ENCODE results near the gene TBCK. TPM values are rescaled to one million over a fixed set of nuclear protein-coding genes. Genes with fewer than 3 reads are reported as not detected.
"Not testable (repeated sequence)": the region's sequence is repeated elsewhere in the genome, so short reads cannot be mapped to it uniquely, and the experiment has no call there.

TBCK gene
- total RNA-seq, 1 donor from 2014 or later = 28.2 TPM

DNA sequence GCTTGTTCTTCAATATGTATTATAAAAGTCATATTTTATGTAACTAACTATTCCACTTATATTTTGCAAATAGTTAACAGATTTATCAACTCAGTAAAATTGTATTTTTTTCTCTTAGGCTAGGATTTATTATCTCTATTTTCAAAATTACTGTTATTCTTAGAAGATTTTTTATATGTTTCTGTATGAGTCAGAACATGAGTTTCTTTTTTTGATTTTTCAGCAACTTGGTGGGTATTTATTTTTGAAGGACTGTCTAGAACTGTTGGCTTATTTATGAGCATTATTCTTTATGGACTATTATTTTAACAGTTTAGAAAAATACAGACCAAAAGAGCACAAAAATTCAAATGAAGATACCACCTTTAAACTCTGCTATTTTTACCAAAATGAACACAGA, 7.1 kb upstream of the TBCK start:
- TF ChIP-seq, protein P1, sequence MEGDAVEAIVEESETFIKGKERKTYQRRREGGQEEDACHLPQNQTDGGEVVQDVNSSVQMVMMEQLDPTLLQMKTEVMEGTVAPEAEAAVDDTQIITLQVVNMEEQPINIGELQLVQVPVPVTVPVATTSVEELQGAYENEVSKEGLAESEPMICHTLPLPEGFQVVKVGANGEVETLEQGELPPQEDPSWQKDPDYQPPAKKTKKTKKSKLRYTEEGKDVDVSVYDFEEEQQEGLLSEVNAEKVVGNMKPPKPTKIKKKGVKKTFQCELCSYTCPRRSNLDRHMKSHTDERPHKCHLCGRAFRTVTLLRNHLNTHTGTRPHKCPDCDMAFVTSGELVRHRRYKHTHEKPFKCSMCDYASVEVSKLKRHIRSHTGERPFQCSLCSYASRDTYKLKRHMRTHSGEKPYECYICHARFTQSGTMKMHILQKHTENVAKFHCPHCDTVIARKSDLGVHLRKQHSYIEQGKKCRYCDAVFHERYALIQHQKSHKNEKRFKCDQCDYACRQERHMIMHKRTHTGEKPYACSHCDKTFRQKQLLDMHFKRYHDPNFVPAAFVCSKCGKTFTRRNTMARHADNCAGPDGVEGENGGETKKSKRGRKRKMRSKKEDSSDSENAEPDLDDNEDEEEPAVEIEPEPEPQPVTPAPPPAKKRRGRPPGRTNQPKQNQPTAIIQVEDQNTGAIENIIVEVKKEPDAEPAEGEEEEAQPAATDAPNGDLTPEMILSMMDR (IDR thresholded peaks at IDR 0.05) = no peak
- peaks cover 18% of the 10 kb centered on the region for H3K4me1 Mint-ChIP-seq (ENCODE audit: low read depth)
- peaks cover 10% of the 10 kb centered on the region for H3K36me3 Mint-ChIP-seq (ENCODE audit: low read depth)
- no peaks in the 10 kb centered on the region for H3K27me3 Mint-ChIP-seq (ENCODE audit: low read depth)
- no peak for DNase-seq (ENCODE audit: low spot score)
- H3K27ac Mint-ChIP-seq (ENCODE audit: unreplicated experiment) = peak overlapping the region; percentile 74
- H3K4me3 Mint-ChIP-seq (ENCODE audit: unreplicated experiment) = no peak overlapping the region
- H3K9me3 Mint-ChIP-seq (ENCODE audit: low read depth) = no peaks in the 10 kb centered on the region

DNA sequence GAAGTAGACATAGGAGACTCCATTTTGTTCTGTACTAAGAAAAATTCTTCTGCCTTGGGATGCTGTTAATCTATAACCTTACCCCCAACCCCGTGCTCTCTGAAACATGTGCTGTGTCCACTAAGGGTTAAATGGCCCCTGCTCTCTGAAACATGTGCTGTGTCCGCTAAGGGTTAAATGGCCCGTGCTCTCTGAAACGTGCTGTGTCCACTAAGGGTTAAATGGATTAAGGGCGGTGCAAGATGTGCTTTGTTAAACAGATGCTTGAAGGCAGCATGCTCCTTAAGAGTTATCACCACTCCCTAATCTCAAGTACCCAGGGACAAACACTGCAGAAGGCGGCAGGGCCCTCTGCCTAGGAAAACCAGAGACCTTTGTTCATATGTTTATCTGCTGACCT, 5.8 kb upstream of the TBCK start:
- not testable (repeated sequence) for H3K27me3 Mint-ChIP-seq (ENCODE audit: low read depth); H3K36me3 Mint-ChIP-seq (ENCODE audit: low read depth); DNase-seq (ENCODE audit: low spot score); H3K4me3 Mint-ChIP-seq (ENCODE audit: unreplicated experiment); H3K9me3 Mint-ChIP-seq (ENCODE audit: low read depth); H3K27ac Mint-ChIP-seq (ENCODE audit: unreplicated experiment)
- H3K4me1 Mint-ChIP-seq (ENCODE audit: low read depth) = peaks cover 18% of the 10 kb centered on the region

DNA sequence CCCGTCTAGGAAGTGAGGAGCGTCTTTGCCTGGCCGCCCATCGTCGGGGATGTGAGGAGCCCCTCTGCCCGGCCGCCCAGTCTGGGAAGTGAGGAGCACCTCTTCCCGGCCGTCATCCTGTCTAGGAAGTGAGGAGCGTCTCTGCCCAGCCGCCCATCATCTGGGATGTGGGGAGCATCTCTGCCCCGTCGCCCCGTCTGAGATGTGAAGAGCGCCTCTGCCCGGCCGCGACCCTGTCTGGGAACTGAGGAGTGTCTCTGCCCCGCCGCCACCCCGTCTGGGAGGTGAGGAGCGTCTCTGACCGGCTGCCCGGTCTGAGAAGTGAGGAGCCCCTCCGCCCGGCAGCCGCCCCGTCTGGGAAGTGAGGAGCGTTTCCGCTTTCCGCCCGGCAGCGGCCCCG, 5.2 kb upstream of the TBCK start:
- not testable (repeated sequence) for H3K4me3 Mint-ChIP-seq (ENCODE audit: unreplicated experiment); H3K9me3 Mint-ChIP-seq (ENCODE audit: low read depth); H3K36me3 Mint-ChIP-seq (ENCODE audit: low read depth); H3K27ac Mint-ChIP-seq (ENCODE audit: unreplicated experiment); H3K27me3 Mint-ChIP-seq (ENCODE audit: low read depth)
- H3K4me1 Mint-ChIP-seq (ENCODE audit: low read depth) = peaks cover 16% of the 10 kb centered on the region
- peak; percentile 85 for DNase-seq (ENCODE audit: low spot score)

DNA sequence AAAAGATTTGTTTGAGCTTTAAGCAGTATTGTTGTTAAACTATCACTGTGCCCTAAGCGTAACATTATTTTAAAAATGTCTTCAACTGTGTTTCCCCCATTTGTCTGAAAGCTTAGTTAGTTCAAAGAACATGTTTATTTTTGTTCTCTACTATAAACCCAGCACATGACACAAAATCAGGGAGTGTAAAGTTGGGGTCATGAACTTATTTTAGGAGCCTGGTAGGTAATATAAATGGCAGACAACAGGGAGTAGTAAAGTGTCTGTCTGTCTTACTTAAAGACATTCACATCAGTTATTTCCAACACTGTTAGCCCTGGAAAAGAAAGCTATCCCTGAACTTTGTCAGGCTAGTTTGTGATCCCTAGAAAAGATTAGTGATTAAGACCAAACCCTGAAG, 4.2 kb upstream of the TBCK start:
- H3K4me3 Mint-ChIP-seq (ENCODE audit: unreplicated experiment) = no peak overlapping the region
- H3K36me3 Mint-ChIP-seq (ENCODE audit: low read depth) = peaks cover 5% of the 10 kb centered on the region
- no peaks in the 10 kb centered on the region for H3K27me3 Mint-ChIP-seq (ENCODE audit: low read depth)
- no peaks in the 10 kb centered on the region for H3K9me3 Mint-ChIP-seq (ENCODE audit: low read depth)
- no peak for DNase-seq (ENCODE audit: low spot score)
- TF ChIP-seq, protein P1 (IDR thresholded peaks at IDR 0.05) = no peak
- peaks cover 19% of the 10 kb centered on the region for H3K4me1 Mint-ChIP-seq (ENCODE audit: low read depth)
- H3K27ac Mint-ChIP-seq (ENCODE audit: unreplicated experiment) = no peak overlapping the region

DNA sequence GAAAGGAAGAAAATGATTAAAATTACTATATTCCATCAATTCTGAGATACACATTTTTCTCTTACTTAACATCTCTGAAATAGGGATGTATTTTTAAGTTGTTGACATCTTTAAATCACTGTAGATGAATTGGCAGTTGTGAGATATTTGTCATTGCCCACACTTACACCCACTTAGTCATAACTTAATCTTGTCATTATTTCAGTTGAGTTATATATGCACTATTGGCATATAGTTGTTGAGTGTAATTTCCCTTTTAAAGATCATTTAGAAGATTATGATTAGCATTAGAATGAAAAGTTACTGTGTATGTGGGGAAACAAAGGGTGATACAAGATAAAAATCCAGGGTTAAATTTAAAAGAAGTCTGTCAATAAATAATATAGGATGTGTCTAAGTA, 2.5 kb upstream of the TBCK start:
- Mint-ChIP-seq H3K27me3 (ENCODE audit: low read depth) (no peaks in the 10 kb centered on the region), H3K27ac (ENCODE audit: unreplicated experiment) (no peak overlapping the region), H3K4me3 (ENCODE audit: unreplicated experiment) (no peak overlapping the region), H3K9me3 (ENCODE audit: low read depth) (no peaks in the 10 kb centered on the region), H3K36me3 (ENCODE audit: low read depth) (peaks cover 5% of the 10 kb centered on the region), H3K4me1 (ENCODE audit: low read depth) (peaks cover 32% of the 10 kb centered on the region)
- TF ChIP-seq, protein P1 (IDR thresholded peaks at IDR 0.05) = no peak
- no peak for DNase-seq (ENCODE audit: low spot score)

DNA sequence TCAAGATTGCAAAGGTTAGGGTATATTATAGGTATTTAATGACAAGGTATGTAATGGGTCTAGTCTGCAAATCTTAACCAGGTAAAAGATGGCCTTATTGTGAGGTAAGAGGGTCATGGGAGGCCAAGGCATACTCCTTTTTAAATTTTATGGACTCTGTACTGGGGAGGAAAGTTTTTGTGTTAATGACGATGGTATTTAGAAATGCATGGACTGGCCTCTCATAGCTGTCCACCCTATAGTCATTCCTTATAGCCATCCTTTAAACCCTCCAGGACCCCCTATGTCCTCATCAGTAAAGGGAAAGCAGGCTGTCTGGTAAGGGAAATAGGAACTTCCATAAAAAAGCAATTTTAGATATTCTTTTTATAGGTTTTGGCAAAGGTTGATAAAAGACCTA, 1.8 kb upstream of the TBCK start:
- H3K9me3 Mint-ChIP-seq (ENCODE audit: low read depth) = no peaks in the 10 kb centered on the region
- H3K27me3 Mint-ChIP-seq (ENCODE audit: low read depth) = no peaks in the 10 kb centered on the region
- H3K27ac Mint-ChIP-seq (ENCODE audit: unreplicated experiment) = no peak overlapping the region
- TF ChIP-seq, protein P1 (IDR thresholded peaks at IDR 0.05) = no peak
- H3K36me3 Mint-ChIP-seq (ENCODE audit: low read depth) = peaks cover 5% of the 10 kb centered on the region
- no peak for DNase-seq (ENCODE audit: low spot score)
- peaks cover 32% of the 10 kb centered on the region for H3K4me1 Mint-ChIP-seq (ENCODE audit: low read depth)
- no peak overlapping the region for H3K4me3 Mint-ChIP-seq (ENCODE audit: unreplicated experiment)

Data from chondrocyte (in vitro differentiated cells).